GM21367 (cell line): ENCODE results near the gene COA3.

Source experiments
- ATAC-seq: cut with Tn5 transposase; IDR thresholded peaks from one replicate; pipeline ENCODE4 v1.9.1; 2021; ENCODE audit not compliant: unreplicated experiment

The COA3 gene

DNA sequence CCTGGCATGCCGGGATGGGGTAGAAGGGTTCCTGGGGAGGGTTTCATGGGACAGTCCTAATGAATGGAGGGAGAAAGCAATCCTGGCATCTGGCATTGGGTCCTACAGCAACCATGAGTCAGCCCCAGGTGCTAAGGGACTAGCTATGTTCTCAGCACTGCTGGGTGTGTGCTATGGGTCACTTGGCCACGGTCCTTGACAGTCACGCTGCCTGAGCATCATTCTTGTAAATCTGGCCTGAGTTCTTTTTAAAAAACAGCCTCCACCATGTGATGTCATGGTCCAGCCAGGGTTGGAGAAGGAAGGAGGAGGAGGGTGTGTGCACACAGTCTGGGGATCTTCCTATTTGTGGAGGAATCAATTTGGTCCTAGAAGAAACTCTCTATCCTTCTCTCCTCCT lies 43.7 kb downstream of the COA3 start:
- no peak for ATAC-seq

DNA sequence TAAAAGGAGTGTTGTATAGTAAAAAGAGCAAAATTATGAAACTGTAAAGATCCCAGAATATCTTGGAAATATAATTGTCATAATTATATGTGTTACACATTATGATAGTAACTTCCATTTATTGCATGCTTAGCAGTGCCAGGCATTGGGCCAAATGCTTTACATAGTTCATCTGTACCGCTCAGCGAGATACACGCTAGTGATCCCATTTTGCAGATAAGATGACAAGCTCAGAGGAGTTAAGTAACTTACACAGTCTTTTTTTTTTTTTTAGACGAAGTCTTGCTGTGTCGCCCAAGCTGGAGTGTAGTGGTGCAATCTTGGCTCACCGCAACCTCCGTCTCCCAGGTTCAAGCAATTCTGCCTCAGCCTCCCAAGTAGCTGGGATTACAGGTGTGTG lies 46.9 kb downstream of the COA3 start:
- no peak for ATAC-seq

DNA sequence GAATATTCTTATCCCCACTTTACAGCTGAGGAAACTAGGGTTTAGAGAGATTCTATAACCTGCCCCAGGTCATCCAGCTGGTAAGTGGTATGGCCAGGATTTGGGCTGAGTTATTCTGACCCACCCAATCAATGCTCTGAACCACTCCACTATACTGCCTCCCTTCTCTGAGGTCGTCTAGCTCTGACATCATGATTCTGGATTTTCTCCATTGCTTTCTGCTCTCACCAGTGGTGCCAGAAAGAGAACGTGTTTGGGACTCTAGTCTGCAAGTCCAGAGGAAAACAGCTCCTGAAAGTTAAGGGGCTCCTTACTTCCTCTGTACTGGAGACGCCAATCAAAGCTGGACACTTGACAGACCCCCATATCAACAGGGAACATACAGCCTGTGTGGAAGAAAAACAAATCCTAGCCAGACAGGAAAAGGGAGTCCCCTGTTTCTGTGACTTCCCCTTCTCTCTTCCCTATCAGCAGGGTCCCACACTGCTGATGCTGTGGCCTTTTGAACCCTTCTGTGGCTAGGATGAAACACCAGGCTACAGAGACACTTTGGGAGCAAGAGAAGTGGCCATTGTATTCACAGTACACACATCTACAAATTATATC lies 47.7 kb downstream of the COA3 start:
- no peak for ATAC-seq

DNA sequence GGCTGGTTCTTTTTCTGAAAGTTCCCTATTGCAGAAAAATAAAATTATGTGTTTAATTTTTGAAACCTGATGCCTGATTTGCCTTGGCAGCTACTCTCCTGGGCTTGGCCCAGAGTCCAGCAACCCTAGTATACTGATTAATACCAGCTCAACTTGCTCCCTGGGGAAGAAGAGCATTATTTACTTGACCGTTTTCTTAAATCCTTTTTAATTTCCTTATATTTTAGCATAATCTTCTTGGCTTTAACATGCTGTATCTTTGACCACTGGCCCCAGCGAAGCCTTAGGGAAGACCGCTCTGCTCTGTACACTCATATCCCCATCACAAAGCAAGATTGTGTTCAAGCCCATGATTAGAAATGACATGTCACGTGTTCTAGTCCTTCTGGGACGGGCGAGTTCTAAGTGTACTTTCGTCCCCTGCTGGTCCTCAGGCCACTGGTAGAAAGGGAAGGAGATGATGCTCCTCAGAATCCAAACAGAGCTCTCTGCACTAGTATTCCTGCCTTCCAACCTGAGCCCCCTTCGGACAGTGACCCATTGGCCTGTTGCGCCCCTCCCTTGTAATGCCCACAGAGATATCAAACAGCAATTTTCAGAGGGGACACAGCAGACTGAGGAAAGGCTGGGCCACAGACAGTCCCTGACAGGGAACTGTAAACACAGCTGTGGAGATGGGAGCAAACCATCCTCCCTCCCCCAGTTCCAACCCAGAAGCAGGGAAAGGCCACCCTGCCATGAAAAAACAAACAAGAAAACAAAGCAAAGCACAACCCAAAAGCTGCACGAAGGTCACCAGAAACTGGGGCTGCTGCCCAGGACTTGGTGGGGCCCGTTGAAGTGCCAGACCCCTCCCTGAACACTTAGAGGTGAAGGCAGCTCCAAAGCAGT lies 49.4 kb downstream of the COA3 start:
- ATAC-seq, result no peak

DNA sequence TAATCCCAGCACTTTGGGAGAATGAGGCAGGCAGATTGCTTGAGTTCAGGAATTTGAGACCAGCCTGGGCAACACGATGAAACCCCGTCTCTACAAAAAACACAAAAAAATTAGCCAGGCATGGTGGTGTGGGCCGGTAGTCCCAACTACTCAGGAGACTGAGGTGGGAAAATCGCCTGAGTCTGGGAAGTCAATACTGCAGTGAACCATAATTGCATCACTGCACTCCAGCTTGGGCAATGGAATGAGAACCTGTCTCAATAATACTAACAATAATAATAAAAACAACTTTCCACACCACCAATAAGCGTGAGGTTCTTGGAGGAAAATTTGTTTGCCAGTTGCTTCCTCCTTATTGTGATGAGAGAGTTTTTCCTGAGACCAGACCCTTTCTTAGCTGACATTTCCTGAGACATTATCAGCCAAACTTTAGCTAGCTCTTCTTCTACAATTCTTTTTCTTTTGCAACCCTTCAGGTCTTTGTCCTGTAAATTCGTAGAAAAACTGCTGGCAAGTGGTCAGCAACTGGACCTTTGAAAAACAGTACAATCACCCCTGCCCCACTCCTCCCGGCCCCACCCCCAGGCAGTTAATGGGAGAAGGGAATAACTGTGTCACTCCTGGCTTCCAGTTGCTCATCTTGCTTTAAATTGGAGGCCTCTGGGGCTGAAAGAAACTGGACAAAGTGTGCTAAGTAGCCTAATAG lies 50.1 kb downstream of the COA3 start:
- ATAC-seq, result no peak
